ENCODE measurements around the gene COG1.
A peak's percentile ranks its signal among the peaks of the same experiment; 100 is the strongest.
"Not testable (repeated sequence)": the region's sequence is repeated elsewhere in the genome, so short reads cannot be mapped to it uniquely, and the experiment has no call there.

Gene COG1

GRCh38 chr17:73192894-73193701 lies at the start of gene COG1:
COG1 (plus strand) TSS chr17:73193055; CDS start chr17:73193070, 15 bp downstream.
- DNase-seq = peak; percentile 91

GRCh38 chr17:73144209-73144608 lies 48.6 kb upstream of the COG1 start:
- DNase-seq = not testable (repeated sequence)

- no peak for DNase-seq
Observed at GRCh38 chr17:73145641-73146040, 47.2 kb upstream of the COG1 start.

- DNase-seq = not testable (repeated sequence)
Observed at GRCh38 chr17:73147791-73148190, 45.1 kb upstream of the COG1 start.

GRCh38 chr17:73148540-73149334 lies 44.1 kb upstream of the COG1 start:
- DNase-seq = no peak

GRCh38 chr17:73150622-73151300 lies 42.1 kb upstream of the COG1 start:
- DNase-seq = not testable (repeated sequence)

- DNase-seq = peak; percentile 84
Observed at GRCh38 chr17:73151916-73152632, 40.8 kb upstream of the COG1 start.

GRCh38 chr17:73155410-73156165 lies 37.3 kb upstream of the COG1 start:
- no peak for DNase-seq

GRCh38 chr17:73156166-73156840 lies 36.6 kb upstream of the COG1 start:
- DNase-seq = peak; percentile 77

- DNase-seq = no peak
Observed at GRCh38 chr17:73156887-73157520, 35.9 kb upstream of the COG1 start.

GRCh38 chr17:73157521-73157890 lies 35.3 kb upstream of the COG1 start:
- DNase-seq = no peak

- DNase-seq = no peak
Observed at GRCh38 chr17:73158133-73158532, 34.7 kb upstream of the COG1 start.

GRCh38 chr17:73160980-73161630 lies 31.8 kb upstream of the COG1 start:
- no peak for DNase-seq

GRCh38 chr17:73163043-73163442 lies 29.8 kb upstream of the COG1 start:
- DNase-seq = no peak

- peak; percentile 37 for DNase-seq
Observed at GRCh38 chr17:73165616-73166404, 27.0 kb upstream of the COG1 start.

GRCh38 chr17:73166731-73167581 lies 25.9 kb upstream of the COG1 start:
- peak; percentile 44 for DNase-seq

GRCh38 chr17:73168667-73169066 lies 24.2 kb upstream of the COG1 start:
- no peak for DNase-seq

GRCh38 chr17:73170324-73170723 lies 22.5 kb upstream of the COG1 start:
- DNase-seq = no peak

GRCh38 chr17:73172252-73172651 lies 20.6 kb upstream of the COG1 start:
- no peak for DNase-seq

Measured in inflammatory macrophage treated with lipopolysaccharide for 4 hours (primary cell).